ENCODE measurements around the gene PRPF40B.
A peak's percentile ranks its signal among the peaks of the same experiment; 100 is the strongest.

PRPF40B gene

DNA sequence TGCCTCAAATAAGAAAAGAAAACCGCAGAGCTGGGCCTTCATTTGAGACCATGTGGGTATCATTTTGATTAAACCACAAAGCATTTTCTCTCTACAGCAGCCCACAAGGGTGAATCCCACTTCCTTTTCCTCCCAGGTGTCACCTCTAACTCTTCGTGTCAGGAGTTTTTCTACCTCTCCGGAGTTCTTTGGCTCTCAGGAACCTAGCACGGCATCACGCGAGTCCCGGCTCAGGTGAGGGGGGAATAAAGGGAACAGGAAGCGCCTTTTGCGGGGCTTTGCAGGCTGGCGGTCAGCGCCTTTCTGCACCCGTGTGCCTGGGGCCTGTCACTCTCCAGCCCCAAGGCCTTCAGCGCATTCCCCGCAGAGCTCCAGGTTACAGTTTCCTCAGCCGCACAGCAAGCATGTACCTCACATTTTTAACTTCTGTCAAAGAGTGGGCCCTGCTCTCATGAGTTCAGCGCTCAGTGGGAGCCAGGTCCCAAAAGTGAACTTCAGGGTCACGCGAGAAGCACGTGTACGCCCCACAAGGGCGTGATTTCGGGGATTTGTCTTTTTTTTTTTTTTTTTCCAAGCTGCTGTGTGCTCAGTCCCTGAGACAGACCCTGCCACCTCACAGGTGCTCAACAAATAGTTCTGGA lies 740 bp upstream of the PRPF40B start:
- peak; percentile 91 for TF ChIP-seq SPI1 (IDR thresholded peaks at IDR 0.05; ENCODE audit: low read depth, low read length)
- no peak for TF ChIP-seq TAF1 (IDR thresholded peaks at IDR 0.05; ENCODE audit: low read depth, low read length)
- FAIRE-seq (no peak), DNase-seq (ENCODE audit: insufficient read length, low spot score) (peak; percentile 50)

DNA sequence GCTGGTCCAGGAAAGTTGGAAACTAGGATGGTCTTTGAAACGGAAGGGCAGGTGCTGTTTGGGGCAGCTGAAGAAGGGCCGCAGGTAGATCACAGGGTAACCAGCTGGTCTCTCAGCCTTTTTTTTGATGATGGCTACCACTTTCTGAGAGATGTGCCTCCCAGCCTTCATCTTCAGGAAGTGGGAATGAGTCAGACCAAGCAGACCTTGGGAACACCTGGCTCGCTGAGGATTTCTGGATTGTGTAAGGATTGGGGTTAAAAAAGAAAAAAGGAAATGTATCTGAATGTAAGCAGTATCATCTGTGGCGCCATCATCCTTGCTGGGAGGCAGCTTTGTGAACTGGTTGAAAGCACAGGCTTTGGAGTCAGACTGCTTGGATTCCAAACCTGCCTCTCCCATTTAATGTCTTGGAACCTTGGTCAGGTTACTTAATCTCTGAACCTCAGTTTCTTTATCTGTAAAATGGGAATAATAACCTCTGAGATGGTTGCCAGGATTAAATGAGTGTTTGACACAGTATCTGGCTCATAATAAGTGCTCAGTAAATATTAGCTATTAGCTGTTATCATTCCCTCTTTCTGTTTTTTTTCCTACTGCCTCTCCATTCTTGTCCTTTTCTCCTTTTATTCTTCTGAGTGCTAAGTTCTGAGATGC lies 1.7 kb downstream of the PRPF40B start:
- FAIRE-seq: no peak
- TF ChIP-seq POLR2AphosphoS5 (IDR thresholded peaks at IDR 0.05; ENCODE audit: low read depth, low read length) (no peak), TAF1 (IDR thresholded peaks at IDR 0.05; ENCODE audit: low read depth, low read length) (no peak), SPI1 (IDR thresholded peaks at IDR 0.05; ENCODE audit: low read depth, low read length) (no peak), POU2F2 (IDR thresholded peaks at IDR 0.05; ENCODE audit: low read depth, low read length) (no peak), POLR2A (IDR thresholded peaks at IDR 0.05; ENCODE audit: low read depth, low read length) (0 out of 2 replicates have a peak, but pooled peaks have one; percentile 25), PAX5 (IDR thresholded peaks at IDR 0.05; ENCODE audit: insufficient read depth, low read length, severe bottlenecking) (no peak)
- no peak for DNase-seq (ENCODE audit: insufficient read length, low spot score)

DNA sequence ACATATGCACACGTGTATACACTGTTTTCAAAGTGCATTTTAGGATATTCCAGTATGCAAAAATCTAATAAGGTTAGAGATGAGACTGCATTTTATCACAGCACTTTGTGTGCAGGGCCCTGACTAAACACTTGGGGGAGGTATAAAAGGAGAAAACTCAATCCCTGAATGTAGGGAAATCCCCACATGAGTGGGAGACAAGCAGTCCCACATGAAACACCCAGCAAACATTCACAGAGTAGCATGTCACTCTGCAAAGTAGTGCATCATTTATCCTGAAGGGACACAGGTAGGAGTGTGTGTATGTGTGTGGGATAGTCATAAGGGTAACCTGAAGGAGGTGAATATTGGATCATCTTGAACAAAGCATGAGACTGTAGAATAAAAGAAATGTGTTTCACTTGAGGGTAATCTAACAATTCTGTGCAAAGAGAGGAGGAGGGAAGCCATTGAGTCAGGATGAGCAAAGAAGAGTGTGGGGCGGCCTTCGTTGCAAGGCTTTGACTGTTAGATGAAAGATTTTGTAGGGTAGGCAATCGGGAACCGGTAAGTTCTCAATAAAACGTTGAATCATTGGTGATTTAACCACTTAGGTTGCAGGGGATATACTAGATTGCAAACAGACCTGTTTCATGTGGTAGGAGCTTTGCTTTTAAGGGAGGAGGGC lies 2.9 kb downstream of the PRPF40B start:
- no peak for FAIRE-seq
- DNase-seq (ENCODE audit: insufficient read length, low spot score): no peak
- TF ChIP-seq POLR2A (IDR thresholded peaks at IDR 0.05; ENCODE audit: low read depth, low read length) (0 out of 2 replicates have a peak, but pooled peaks have one; percentile 49), POLR2AphosphoS5 (IDR thresholded peaks at IDR 0.05; ENCODE audit: low read depth, low read length) (no peak)

DNA sequence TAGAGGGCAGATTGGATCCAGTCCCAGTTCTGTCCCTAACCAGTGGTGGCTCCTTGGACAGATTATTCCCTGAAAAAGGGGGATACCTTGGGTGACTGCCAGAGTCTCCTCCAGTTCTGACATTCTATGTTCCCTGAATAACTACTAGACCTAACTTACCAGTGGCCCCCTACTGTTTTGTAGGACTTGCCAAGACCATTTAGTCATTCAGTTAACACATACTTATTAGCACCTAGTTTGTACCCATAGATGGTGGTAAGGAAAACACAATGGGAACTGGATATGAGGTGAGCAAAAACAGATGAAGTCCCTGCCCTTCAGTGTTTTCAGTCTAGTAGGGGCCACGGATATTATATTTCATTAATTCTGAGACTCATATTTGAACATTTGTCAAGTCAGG lies 3.5 kb downstream of the PRPF40B start:
- DNase-seq (ENCODE audit: insufficient read length, low spot score): no peak
- TF ChIP-seq POLR2AphosphoS5 (IDR thresholded peaks at IDR 0.05; ENCODE audit: low read depth, low read length): no peak
- TF ChIP-seq POU2F2 (IDR thresholded peaks at IDR 0.05; ENCODE audit: low read depth, low read length): no peak
- no peak for TF ChIP-seq TAF1 (IDR thresholded peaks at IDR 0.05; ENCODE audit: low read depth, low read length)
- no peak for TF ChIP-seq PAX5 (IDR thresholded peaks at IDR 0.05; ENCODE audit: insufficient read depth, low read length, severe bottlenecking)
- no peak for FAIRE-seq

DNA sequence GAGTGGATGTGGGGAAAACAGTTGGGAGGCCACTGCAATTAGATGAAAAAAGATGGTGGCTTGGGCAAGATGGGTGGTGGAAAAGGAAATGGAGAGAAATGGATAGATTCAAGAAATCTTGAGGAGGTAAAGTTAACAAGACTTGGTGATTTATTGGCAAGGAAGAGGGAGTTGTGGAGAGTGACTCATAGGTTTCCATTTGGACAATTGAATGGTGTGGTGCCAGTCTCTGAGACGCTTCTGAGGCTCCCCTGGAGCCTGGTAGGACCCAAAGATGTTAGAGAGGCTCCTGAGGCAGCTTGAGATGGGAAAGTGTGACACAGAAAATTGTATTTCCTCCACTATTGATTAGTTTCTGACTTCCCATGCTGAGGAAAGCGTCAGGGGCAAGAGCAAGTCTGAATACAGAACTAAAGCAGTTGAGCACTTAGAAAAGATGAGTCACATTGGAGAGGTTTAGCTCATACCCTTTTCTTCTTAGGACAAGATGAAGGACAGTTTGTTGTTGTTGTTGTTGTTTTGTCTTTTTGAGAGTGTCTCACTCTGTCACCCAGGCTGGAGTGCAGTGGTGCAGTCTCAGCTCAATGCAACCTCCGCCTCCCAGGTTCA lies 4.5 kb downstream of the PRPF40B start:
- FAIRE-seq (no peak), DNase-seq (ENCODE audit: insufficient read length, low spot score) (no peak)
- no peak for TF ChIP-seq SPI1 (IDR thresholded peaks at IDR 0.05; ENCODE audit: low read depth, low read length)
- no peak for TF ChIP-seq PAX5 (IDR thresholded peaks at IDR 0.05; ENCODE audit: insufficient read depth, low read length, severe bottlenecking)
- TF ChIP-seq TAF1 (IDR thresholded peaks at IDR 0.05; ENCODE audit: low read depth, low read length): no peak
- TF ChIP-seq POLR2AphosphoS5 (IDR thresholded peaks at IDR 0.05; ENCODE audit: low read depth, low read length): no peak
- TF ChIP-seq POU2F2 (IDR thresholded peaks at IDR 0.05; ENCODE audit: low read depth, low read length): no peak
- TF ChIP-seq POLR2A (IDR thresholded peaks at IDR 0.05; ENCODE audit: low read depth, low read length): no peak

DNA sequence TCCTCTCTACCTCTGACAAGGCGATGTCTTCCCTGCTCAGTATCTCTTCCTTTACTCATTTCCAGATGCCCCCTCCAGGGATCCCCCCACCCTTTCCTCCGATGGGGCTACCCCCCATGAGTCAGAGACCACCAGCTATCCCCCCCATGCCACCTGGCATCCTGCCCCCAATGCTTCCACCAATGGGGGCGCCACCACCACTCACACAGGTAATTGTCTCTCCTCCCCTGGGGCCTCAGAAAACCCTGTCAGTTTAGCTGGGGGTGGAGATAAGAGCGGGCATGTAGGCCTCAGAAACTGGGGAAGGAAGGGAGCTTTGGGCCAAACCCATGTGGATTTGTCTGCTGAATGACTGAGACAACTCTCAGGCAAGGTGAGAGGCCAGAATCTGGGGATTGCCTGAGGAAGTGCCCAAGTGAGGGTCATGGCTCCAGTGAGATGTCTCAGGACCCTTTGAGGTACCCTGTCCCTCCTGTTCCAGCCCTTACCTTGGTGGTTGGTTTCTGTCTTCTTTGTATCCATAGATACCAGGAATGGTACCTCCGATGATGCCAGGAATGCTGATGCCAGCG lies 8.1 kb downstream of the PRPF40B start:
- TF ChIP-seq POLR2AphosphoS5 (IDR thresholded peaks at IDR 0.05; ENCODE audit: low read depth, low read length) (no peak), TAF1 (IDR thresholded peaks at IDR 0.05; ENCODE audit: low read depth, low read length) (no peak)
- DNase-seq (ENCODE audit: insufficient read length, low spot score) (no peak), FAIRE-seq (no peak)

DNA sequence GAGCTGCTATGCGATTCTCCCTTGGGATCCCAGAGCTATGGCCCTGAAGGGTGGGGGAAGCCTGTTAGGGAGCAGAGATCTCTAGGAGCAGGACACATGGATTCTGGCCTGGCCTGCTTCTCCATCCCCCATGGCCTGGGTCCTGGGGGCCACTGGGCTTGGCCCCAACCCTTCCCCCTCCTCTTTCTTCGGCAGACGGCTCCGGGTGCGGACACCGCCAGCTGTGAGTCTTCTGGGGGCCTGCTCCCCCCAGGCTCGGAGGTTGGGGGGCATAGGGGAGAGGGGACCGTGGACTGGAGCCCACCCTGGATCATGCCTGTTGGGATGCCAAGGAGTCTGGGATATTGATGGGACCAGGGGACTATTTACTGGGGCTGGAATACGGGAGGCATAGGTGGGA lies 9.0 kb downstream of the PRPF40B start:
- TF ChIP-seq SPI1 (IDR thresholded peaks at IDR 0.05; ENCODE audit: low read depth, low read length) (no peak), PAX5 (IDR thresholded peaks at IDR 0.05; ENCODE audit: insufficient read depth, low read length, severe bottlenecking) (no peak), TAF1 (IDR thresholded peaks at IDR 0.05; ENCODE audit: low read depth, low read length) (no peak), POU2F2 (IDR thresholded peaks at IDR 0.05; ENCODE audit: low read depth, low read length) (no peak), POLR2AphosphoS5 (IDR thresholded peaks at IDR 0.05; ENCODE audit: low read depth, low read length) (no peak), POLR2A (IDR thresholded peaks at IDR 0.05; ENCODE audit: low read depth, low read length) (no peak)
- DNase-seq (ENCODE audit: insufficient read length, low spot score) (no peak), FAIRE-seq (no peak)

DNA sequence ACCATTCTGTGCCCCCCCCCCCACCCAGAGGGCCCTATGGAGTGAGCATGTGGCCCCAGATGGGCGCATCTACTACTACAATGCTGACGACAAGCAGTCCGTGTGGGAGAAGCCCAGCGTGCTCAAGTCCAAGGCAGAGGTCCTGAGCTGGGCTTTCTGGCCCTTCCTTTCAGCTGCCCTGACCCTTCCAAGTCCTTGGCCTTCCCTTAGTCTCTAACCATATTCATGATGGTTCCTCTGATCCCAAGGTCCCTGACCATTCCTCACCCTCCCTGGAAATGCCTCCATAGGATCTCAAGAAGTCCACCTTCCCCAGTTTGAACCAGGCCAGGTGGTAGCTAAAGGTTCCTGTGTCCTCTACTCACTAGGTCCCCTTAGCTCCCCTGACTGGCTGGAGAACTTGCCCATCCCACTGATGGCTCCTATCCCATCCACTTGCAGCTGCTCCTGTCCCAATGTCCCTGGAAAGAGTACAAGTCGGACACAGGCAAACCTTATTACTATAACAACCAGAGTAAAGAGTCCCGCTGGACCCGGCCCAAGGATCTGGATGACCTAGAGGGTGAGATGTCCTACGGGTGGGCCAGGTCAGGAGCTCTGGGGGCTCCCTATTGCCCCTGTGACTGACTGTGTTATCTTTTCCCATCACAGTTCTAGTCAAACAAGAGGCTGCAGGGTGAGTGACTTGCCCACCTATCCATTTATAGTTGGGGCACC lies 9.8 kb downstream of the PRPF40B start:
- DNase-seq (ENCODE audit: insufficient read length, low spot score) (no peak), FAIRE-seq (no peak)
- TF ChIP-seq TAF1 (IDR thresholded peaks at IDR 0.05; ENCODE audit: low read depth, low read length) (no peak), PAX5 (IDR thresholded peaks at IDR 0.05; ENCODE audit: insufficient read depth, low read length, severe bottlenecking) (no peak), POLR2AphosphoS5 (IDR thresholded peaks at IDR 0.05; ENCODE audit: low read depth, low read length) (no peak), POLR2A (IDR thresholded peaks at IDR 0.05; ENCODE audit: low read depth, low read length) (no peak), SPI1 (IDR thresholded peaks at IDR 0.05; ENCODE audit: low read depth, low read length) (no peak), POU2F2 (IDR thresholded peaks at IDR 0.05; ENCODE audit: low read depth, low read length) (no peak)

DNA sequence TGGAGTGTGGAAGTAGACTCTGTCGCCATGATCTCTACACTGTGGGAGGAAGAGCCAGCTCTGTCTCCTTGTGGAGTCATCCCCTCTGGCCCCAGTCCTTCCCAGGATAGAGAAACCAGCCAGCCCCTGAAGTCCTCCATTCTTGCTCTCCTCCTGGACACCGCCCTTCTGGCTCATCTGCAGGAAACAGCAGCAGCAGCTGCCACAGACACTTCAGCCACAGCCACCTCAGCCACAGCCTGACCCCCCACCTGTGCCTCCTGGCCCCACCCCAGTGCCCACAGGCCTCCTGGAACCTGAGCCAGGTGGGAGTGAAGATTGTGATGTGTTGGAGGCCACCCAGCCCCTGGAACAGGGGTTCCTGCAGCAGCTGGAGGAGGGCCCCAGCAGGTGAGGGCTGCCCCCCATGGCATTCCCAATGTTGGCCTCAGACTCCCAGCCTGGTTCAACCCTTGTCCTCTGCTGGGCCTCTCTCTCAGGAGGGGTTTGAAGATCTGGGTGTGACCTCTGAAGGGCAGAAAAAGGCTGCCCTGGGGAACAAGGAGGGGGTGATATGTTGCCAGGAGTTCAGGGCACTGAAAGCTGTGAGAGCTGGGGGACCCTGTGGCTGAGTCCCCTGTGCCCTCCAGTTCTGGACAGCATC lies 10.5 kb downstream of the PRPF40B start:
- no peak for TF ChIP-seq SPI1 (IDR thresholded peaks at IDR 0.05; ENCODE audit: low read depth, low read length)
- no peak for TF ChIP-seq POU2F2 (IDR thresholded peaks at IDR 0.05; ENCODE audit: low read depth, low read length)
- no peak for TF ChIP-seq POLR2A (IDR thresholded peaks at IDR 0.05; ENCODE audit: low read depth, low read length)
- TF ChIP-seq TAF1 (IDR thresholded peaks at IDR 0.05; ENCODE audit: low read depth, low read length): no peak
- no peak for TF ChIP-seq POLR2AphosphoS5 (IDR thresholded peaks at IDR 0.05; ENCODE audit: low read depth, low read length)
- TF ChIP-seq PAX5 (IDR thresholded peaks at IDR 0.05; ENCODE audit: insufficient read depth, low read length, severe bottlenecking): no peak
- DNase-seq (ENCODE audit: insufficient read length, low spot score) (no peak), FAIRE-seq (no peak)

Data from GM12891 (cell line).